Activated CD8-positive, alpha-beta memory T cell treated with anti-CD3 and anti-CD28 coated beads, Interleukin-2, amount 50 U/mL, for 24 hours (primary cell): ENCODE measurements around the gene LRRC4C.

Experiments
- DNase-seq: peaks from one replicate; pipeline ENCODE4 v3.0.0-alpha.2; 2020; ENCODE audit errors: extremely low read depth

The LRRC4C gene

DNA sequence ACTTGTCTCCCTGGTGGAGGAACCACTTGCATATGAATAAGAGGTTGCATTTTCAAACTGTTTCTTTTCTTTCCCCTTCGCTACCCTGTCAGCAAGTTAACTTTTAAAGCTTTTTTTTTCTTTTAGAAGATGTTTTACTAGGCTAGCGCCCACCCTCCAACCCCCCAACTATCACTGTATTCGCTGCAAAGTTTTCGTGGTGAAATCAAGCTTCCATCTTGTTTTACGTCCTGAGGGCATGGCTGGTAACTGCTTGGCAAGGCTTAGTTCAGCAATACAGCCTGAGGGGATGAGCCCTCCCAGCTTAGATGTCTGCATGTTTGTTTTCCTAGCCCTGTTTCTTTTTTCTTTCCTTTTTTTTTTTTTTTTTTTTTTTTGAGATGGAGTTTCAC, 1359.3 kb downstream of the LRRC4C start:
- no peak for DNase-seq

GRCh38 chr11:40099426-40100161, 1359.9 kb downstream of the LRRC4C start:
- no peak for DNase-seq

- DNase-seq, result no peak
Observed at GRCh38 chr11:40095446-40095845, 1364.0 kb downstream of the LRRC4C start.

GRCh38 chr11:40094954-40095353, 1364.5 kb downstream of the LRRC4C start:
- no peak for DNase-seq

DNA sequence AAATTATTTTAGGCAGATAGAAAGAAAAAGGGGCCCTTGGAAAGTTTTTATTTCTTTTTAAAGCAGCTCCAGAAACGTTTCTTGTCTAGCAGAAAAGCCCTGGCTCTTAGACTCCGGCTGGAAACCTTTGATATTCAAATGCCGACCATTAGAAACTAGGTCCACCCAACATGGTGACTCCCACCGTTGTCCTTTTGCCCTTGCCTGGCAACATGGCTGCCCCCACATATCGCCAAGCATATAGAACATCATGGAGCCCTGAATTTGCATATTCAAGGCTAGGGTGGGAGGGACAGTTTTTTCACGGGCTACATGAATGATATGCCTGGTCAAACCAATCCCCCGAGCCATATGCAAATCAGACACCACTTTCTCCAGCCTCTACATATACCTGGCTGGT, 1379.0 kb downstream of the LRRC4C start:
- DNase-seq, result no peak
